SU-DHL-6 (cell line): ENCODE data around the gene CTPS2.
A peak's percentile ranks its signal among the peaks of the same experiment; 100 is the strongest.

Experiments
- H2AFZ ChIP-seq: fragments of 200-600 bp; sonication (generic); 2 replicates; pipeline ENCODE4 v1.6.1; 2014; ENCODE audit warnings: low read depth, mild to moderate bottlenecking, moderate library complexity, mixed read lengths, antibody characterized with exemption, low read length; ENCODE audit not compliant: severe bottlenecking
- H3F3A ChIP-seq: fragments of 200-600 bp; shearing (Covaris generic); 2 replicates; pipeline ENCODE4 v1.6.0; 2016; ENCODE audit warnings: antibody characterized with exemption, mild to moderate bottlenecking; ENCODE audit not compliant: insufficient read depth
- H3K27ac ChIP-seq: fragments of 200-600 bp; sonication (generic); 2 replicates; pipeline ENCODE4 v1.5.1; 2016; ENCODE audit warnings: low read depth, mild to moderate bottlenecking, low read length, moderate library complexity, mixed read lengths
- H3K27me3 ChIP-seq: fragments of 200-600 bp; sonication (generic), shearing (Covaris generic); 2 replicates; pipeline ENCODE4 v1.6.0; 2014; ENCODE audit warnings: mild to moderate bottlenecking, low read length
- H3K36me3 ChIP-seq: fragments of 200-600 bp; sonication (generic); 2 replicates; pipeline ENCODE4 v1.6.1; 2014; ENCODE audit warnings: mild to moderate bottlenecking, low read length, mixed read lengths
- H3K4me2 ChIP-seq: fragments of 300-600, 200-600 bp; shearing (Covaris generic), sonication (generic); 2 replicates; pipeline ENCODE4 v1.6.0; 2014; ENCODE audit warnings: low read length, low read depth, mild to moderate bottlenecking; ENCODE audit not compliant: poor library complexity, severe bottlenecking
- H3K4me3 ChIP-seq: fragments of 200-600 bp; sonication (generic); 2 replicates; pipeline ENCODE4 v1.5.1; 2014; ENCODE audit warnings: antibody characterized with exemption, low read length, mild to moderate bottlenecking, mixed read lengths; ENCODE audit not compliant: insufficient read depth, poor library complexity, severe bottlenecking
- H3K79me2 ChIP-seq: fragments of 200-600 bp; sonication (generic); 2 replicates; pipeline ENCODE4 v1.6.1; 2014; ENCODE audit warnings: mild to moderate bottlenecking, low read length, moderate library complexity; ENCODE audit not compliant: insufficient read depth
- H3K9ac ChIP-seq: fragments of 200-600 bp; sonication (generic); 2 replicates; pipeline ENCODE4 v1.7.0; 2014; ENCODE audit warnings: mild to moderate bottlenecking, low read length
- H3K9me2 ChIP-seq: fragments of 200-600 bp; sonication (generic); replicated peaks from 2 replicates; pipeline ENCODE4 v1.6.1; 2014; ENCODE audit warnings: low read length; ENCODE audit not compliant: insufficient read depth
- H3K9me3 ChIP-seq: fragments of 200-600 bp; sonication (generic); 2 replicates; pipeline ENCODE4 v1.6.1; 2014; ENCODE audit warnings: low read length, mixed read lengths; ENCODE audit not compliant: insufficient read depth
- H4K20me1 ChIP-seq: fragments of 200-600 bp; sonication (generic); 2 replicates; pipeline ENCODE4 v1.6.1; 2014; ENCODE audit warnings: low read depth, mild to moderate bottlenecking, antibody characterized with exemption, low read length, moderate library complexity, mixed read lengths
- EZH2phosphoT487 ChIP-seq: fragments of 200-600 bp; sonication (generic), shearing (Covaris generic); conservative IDR thresholded peaks from 2 replicates; pipeline ENCODE4 v1.6.1; 2018; ENCODE audit warnings: mild to moderate bottlenecking, antibody characterized with exemption, low read length, moderate library complexity, mixed read lengths
- TF ChIP-seq, protein P1 (sequence below): fragments of 200-600 bp; sonication (generic); IDR thresholded peaks from one replicate; pipeline ENCODE4 v1.5.1; 2017; ENCODE audit warnings: antibody characterized with exemption, mild to moderate bottlenecking, low read length, moderate library complexity; ENCODE audit not compliant: insufficient read depth, poor library complexity, severe bottlenecking

The CTPS2 gene

DNA sequence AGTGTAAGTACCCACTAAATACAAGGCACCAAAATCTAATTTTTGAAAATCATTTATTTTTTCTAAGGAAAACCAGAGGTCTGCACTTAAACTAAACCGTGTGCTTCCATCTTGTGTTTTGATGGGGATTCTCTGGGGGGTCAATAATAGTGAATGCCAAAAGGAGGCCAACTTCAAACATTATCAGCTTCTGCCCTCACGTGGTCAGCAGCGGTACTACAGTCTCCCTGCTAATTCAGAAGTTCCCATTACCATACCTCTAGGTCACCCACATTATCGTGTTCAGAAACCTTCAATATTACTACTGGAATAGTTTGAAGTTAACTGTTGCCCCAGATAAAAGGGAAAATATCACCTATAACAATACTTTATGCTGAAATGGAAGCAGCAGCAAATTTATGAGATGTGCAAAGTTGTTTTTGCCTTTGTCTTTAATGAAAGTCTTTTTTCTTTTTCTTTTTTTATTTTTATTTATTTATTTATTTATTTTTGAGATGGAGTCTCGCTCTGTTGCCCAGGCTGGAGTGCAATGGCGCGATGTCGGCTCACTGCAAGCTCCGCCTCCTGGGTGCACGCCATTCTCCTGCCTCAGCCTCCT lies 17.3 kb downstream of the CTPS2 start:
- Histone ChIP-seq H3K4me2 (no peak overlapping the region), H3K4me3 (no peak overlapping the region), H2AFZ (no peak overlapping the region), H3K9me3 (no peaks in the 10 kb centered on the region), H4K20me1 (no peaks in the 10 kb centered on the region), H3K27me3 (no peaks in the 10 kb centered on the region), H3K79me2 (no peaks in the 10 kb centered on the region), H3F3A (no peaks in the 10 kb centered on the region), H3K36me3 (no peaks in the 10 kb centered on the region), H3K9me2 (no peaks in the 10 kb centered on the region), H3K9ac (no peak overlapping the region), H3K27ac (no peak overlapping the region)
- TF ChIP-seq, protein P1, sequence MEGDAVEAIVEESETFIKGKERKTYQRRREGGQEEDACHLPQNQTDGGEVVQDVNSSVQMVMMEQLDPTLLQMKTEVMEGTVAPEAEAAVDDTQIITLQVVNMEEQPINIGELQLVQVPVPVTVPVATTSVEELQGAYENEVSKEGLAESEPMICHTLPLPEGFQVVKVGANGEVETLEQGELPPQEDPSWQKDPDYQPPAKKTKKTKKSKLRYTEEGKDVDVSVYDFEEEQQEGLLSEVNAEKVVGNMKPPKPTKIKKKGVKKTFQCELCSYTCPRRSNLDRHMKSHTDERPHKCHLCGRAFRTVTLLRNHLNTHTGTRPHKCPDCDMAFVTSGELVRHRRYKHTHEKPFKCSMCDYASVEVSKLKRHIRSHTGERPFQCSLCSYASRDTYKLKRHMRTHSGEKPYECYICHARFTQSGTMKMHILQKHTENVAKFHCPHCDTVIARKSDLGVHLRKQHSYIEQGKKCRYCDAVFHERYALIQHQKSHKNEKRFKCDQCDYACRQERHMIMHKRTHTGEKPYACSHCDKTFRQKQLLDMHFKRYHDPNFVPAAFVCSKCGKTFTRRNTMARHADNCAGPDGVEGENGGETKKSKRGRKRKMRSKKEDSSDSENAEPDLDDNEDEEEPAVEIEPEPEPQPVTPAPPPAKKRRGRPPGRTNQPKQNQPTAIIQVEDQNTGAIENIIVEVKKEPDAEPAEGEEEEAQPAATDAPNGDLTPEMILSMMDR, result peak; percentile 44
- no peak for TF ChIP-seq EZH2phosphoT487

DNA sequence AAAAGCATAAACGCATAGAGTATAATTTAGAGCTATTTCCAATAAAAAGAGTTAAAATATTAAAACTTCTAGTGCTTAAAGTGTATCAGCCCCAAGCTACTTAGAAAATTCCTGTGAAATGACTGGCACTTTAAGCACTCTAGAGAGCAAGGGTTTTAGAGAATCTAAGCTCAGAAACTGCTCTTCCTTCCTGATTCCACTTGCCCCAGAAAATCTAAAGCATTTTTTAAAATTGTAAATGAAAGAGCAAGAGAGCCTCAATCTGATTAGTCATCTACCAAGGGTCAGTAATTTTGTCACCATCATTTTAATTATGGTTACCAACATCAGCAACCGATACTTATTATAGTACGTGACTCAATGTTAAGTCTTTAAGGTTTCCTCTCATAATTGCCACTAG lies 25.0 kb downstream of the CTPS2 start:
- H4K20me1 ChIP-seq, result no peaks in the 10 kb centered on the region

GRCh38 chrX:16683007-16683664 lies 29.3 kb downstream of the CTPS2 start:
- Histone ChIP-seq H3K4me2 (no peak overlapping the region), H3K9ac (no peak overlapping the region), H3K9me2 (no peaks in the 10 kb centered on the region), H3K4me3 (no peak overlapping the region), H2AFZ (no peak overlapping the region), H4K20me1 (no peaks in the 10 kb centered on the region), H3K79me2 (no peaks in the 10 kb centered on the region), H3F3A (no peaks in the 10 kb centered on the region), H3K9me3 (no peaks in the 10 kb centered on the region), H3K27me3 (no peaks in the 10 kb centered on the region), H3K27ac (no peak overlapping the region), H3K36me3 (0 out of 2 replicates have a peak, but pooled peaks cover under 1% of the 10 kb centered on the region)
- TF ChIP-seq, protein P1, result no peak
- TF ChIP-seq EZH2phosphoT487, result no peak

More for the DNA sequence above, 25.0 kb downstream of the CTPS2 start:
- Histone ChIP-seq H3K9ac (no peak overlapping the region), H3K9me2 (no peaks in the 10 kb centered on the region), H3K4me2 (no peak overlapping the region), H3K36me3 (no peaks in the 10 kb centered on the region), H3K9me3 (no peaks in the 10 kb centered on the region), H2AFZ (no peak overlapping the region), H3K79me2 (no peaks in the 10 kb centered on the region), H3K27me3 (no peaks in the 10 kb centered on the region), H3K4me3 (no peak overlapping the region), H3F3A (no peaks in the 10 kb centered on the region), H3K27ac (no peak overlapping the region)
- TF ChIP-seq EZH2phosphoT487, result no peak
- TF ChIP-seq, protein P1, result no peak
